ENCODE data around the gene BTBD9.

Gene BTBD9

GRCh38 chr6:38518511-38519304, 121.0 kb downstream of the BTBD9 start:
- H3K9ac ChIP-seq (ENCODE audit: insufficient read length, low read depth): no peak overlapping the region

GRCh38 chr6:38517005-38517404, 122.7 kb downstream of the BTBD9 start:
- no peak for DNase-seq (ENCODE audit: low read depth, low spot score)
- Histone ChIP-seq H3K4me3 (ENCODE audit: insufficient read length, low read depth) (no peak overlapping the region), H3K27me3 (ENCODE audit: insufficient read depth, insufficient read length) (no peaks in the 10 kb centered on the region), H3K36me3 (ENCODE audit: insufficient read depth, insufficient read length, low read length) (no peaks in the 10 kb centered on the region), H3K9ac (ENCODE audit: insufficient read length, low read depth) (no peak overlapping the region), H3K9me3 (ENCODE audit: insufficient read depth, low read length) (no peaks in the 10 kb centered on the region), H3K4me1 (ENCODE audit: insufficient read depth, insufficient read length) (no peaks in the 10 kb centered on the region)
- no peak for TF ChIP-seq SUZ12 (IDR thresholded peaks at IDR 0.05; ENCODE audit: extremely low read depth, insufficient read depth, insufficient read length)
- no peak for TF ChIP-seq YY1 (IDR thresholded peaks at IDR 0.05; ENCODE audit: insufficient read depth, insufficient read length)
- TF ChIP-seq ZNF274 (IDR thresholded peaks at IDR 0.05; ENCODE audit: low read depth, low read length): no peak

More at GRCh38 chr6:38518511-38519304, 121.0 kb downstream of the BTBD9 start:
- DNase-seq (ENCODE audit: low read depth, low spot score): no peak
- no peaks in the 10 kb centered on the region for H3K36me3 ChIP-seq (ENCODE audit: insufficient read depth, insufficient read length, low read length)
- H3K9me3 ChIP-seq (ENCODE audit: insufficient read depth, low read length): no peaks in the 10 kb centered on the region
- H3K27me3 ChIP-seq (ENCODE audit: insufficient read depth, insufficient read length): no peaks in the 10 kb centered on the region
- no peak overlapping the region for H3K4me3 ChIP-seq (ENCODE audit: insufficient read length, low read depth)
- H3K4me1 ChIP-seq (ENCODE audit: insufficient read depth, insufficient read length): no peaks in the 10 kb centered on the region
- TF ChIP-seq YY1 (IDR thresholded peaks at IDR 0.05; ENCODE audit: insufficient read depth, insufficient read length) (no peak), SUZ12 (IDR thresholded peaks at IDR 0.05; ENCODE audit: extremely low read depth, insufficient read depth, insufficient read length) (no peak), ZNF274 (IDR thresholded peaks at IDR 0.05; ENCODE audit: low read depth, low read length) (no peak)

GRCh38 chr6:38514399-38514798, 125.3 kb downstream of the BTBD9 start:
- no peak for DNase-seq (ENCODE audit: low read depth, low spot score)
- Histone ChIP-seq H3K27me3 (ENCODE audit: insufficient read depth, insufficient read length) (no peaks in the 10 kb centered on the region), H3K4me1 (ENCODE audit: insufficient read depth, insufficient read length) (peaks cover 4% of the 10 kb centered on the region), H3K9ac (ENCODE audit: insufficient read length, low read depth) (no peak overlapping the region), H3K9me3 (ENCODE audit: insufficient read depth, low read length) (no peaks in the 10 kb centered on the region), H3K4me3 (ENCODE audit: insufficient read length, low read depth) (no peak overlapping the region), H3K36me3 (ENCODE audit: insufficient read depth, insufficient read length, low read length) (no peaks in the 10 kb centered on the region)
- TF ChIP-seq ZNF274 (IDR thresholded peaks at IDR 0.05; ENCODE audit: low read depth, low read length): no peak
- TF ChIP-seq SUZ12 (IDR thresholded peaks at IDR 0.05; ENCODE audit: extremely low read depth, insufficient read depth, insufficient read length): no peak
- TF ChIP-seq YY1 (IDR thresholded peaks at IDR 0.05; ENCODE audit: insufficient read depth, insufficient read length): no peak

DNA sequence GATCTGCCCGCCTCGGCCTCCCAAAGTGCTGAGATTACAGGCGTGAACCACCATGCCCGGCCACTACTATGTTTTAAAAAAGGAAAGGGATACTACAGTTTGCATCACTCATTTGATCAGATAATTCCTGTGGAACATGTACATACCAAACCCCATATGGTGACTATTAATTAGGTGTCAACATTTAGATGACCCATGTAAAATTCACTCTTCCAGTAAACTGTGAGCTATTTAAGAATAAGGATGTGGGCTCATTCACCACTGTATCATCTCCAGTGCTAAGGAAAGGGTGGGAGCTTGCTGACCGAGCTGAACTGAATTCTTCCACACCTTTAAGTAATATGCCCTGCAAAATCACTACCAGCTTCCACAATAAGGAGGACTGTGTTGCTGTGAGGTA, 127.5 kb downstream of the BTBD9 start:
- H3K9ac ChIP-seq (ENCODE audit: insufficient read length, low read depth): no peak overlapping the region

GRCh38 chr6:38510205-38510604, 129.5 kb downstream of the BTBD9 start:
- Histone ChIP-seq H3K36me3 (ENCODE audit: insufficient read depth, insufficient read length, low read length) (no peaks in the 10 kb centered on the region), H3K4me1 (ENCODE audit: insufficient read depth, insufficient read length) (peaks cover 4% of the 10 kb centered on the region), H3K9ac (ENCODE audit: insufficient read length, low read depth) (no peak overlapping the region), H3K4me3 (ENCODE audit: insufficient read length, low read depth) (no peak overlapping the region), H3K27me3 (ENCODE audit: insufficient read depth, insufficient read length) (no peaks in the 10 kb centered on the region), H3K9me3 (ENCODE audit: insufficient read depth, low read length) (no peaks in the 10 kb centered on the region)
- TF ChIP-seq YY1 (IDR thresholded peaks at IDR 0.05; ENCODE audit: insufficient read depth, insufficient read length) (no peak), SUZ12 (IDR thresholded peaks at IDR 0.05; ENCODE audit: extremely low read depth, insufficient read depth, insufficient read length) (no peak), ZNF274 (IDR thresholded peaks at IDR 0.05; ENCODE audit: low read depth, low read length) (no peak)
- no peak for DNase-seq (ENCODE audit: low read depth, low spot score)

More for the DNA sequence above, 127.5 kb downstream of the BTBD9 start:
- Histone ChIP-seq H3K4me1 (ENCODE audit: insufficient read depth, insufficient read length) (peaks cover 4% of the 10 kb centered on the region), H3K27me3 (ENCODE audit: insufficient read depth, insufficient read length) (no peaks in the 10 kb centered on the region), H3K4me3 (ENCODE audit: insufficient read length, low read depth) (no peak overlapping the region), H3K9me3 (ENCODE audit: insufficient read depth, low read length) (no peaks in the 10 kb centered on the region), H3K36me3 (ENCODE audit: insufficient read depth, insufficient read length, low read length) (no peaks in the 10 kb centered on the region)
- no peak for DNase-seq (ENCODE audit: low read depth, low spot score)
- TF ChIP-seq SUZ12 (IDR thresholded peaks at IDR 0.05; ENCODE audit: extremely low read depth, insufficient read depth, insufficient read length) (no peak), YY1 (IDR thresholded peaks at IDR 0.05; ENCODE audit: insufficient read depth, insufficient read length) (no peak), ZNF274 (IDR thresholded peaks at IDR 0.05; ENCODE audit: low read depth, low read length) (no peak)

- no peaks in the 10 kb centered on the region for H3K36me3 ChIP-seq (ENCODE audit: insufficient read depth, insufficient read length, low read length)
- no peak overlapping the region for H3K9ac ChIP-seq (ENCODE audit: insufficient read length, low read depth)
- TF ChIP-seq YY1 (IDR thresholded peaks at IDR 0.05; ENCODE audit: insufficient read depth, insufficient read length): no peak
- TF ChIP-seq SUZ12 (IDR thresholded peaks at IDR 0.05; ENCODE audit: extremely low read depth, insufficient read depth, insufficient read length): no peak
- no peak for TF ChIP-seq ZNF274 (IDR thresholded peaks at IDR 0.05; ENCODE audit: low read depth, low read length)
- H3K4me3 ChIP-seq (ENCODE audit: insufficient read length, low read depth): no peak overlapping the region
- H3K4me1 ChIP-seq (ENCODE audit: insufficient read depth, insufficient read length): peaks cover 4% of the 10 kb centered on the region
- no peaks in the 10 kb centered on the region for H3K9me3 ChIP-seq (ENCODE audit: insufficient read depth, low read length)
- H3K27me3 ChIP-seq (ENCODE audit: insufficient read depth, insufficient read length): no peaks in the 10 kb centered on the region
- no peak for DNase-seq (ENCODE audit: low read depth, low spot score)
Observed at GRCh38 chr6:38509713-38510112, 130.0 kb downstream of the BTBD9 start.

DNA sequence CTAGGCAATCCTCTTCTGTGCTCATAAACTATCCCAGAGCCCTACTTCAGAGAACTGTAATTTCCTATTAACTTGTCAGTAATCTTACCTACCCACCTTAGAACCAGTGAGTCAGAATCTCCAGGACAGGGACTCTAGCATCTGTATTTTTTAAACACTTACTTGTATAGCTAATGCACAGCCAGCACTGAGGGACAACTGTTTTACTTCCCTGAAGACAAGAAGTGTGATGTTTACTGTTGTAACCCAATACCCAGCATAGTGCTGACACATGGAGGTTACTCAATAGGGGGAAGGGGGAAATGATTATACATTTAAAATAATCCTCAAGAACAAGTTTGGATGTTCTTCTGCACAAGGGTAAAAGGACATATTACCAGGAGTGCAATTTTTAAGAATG, 130.8 kb downstream of the BTBD9 start:
- TF ChIP-seq SUZ12 (IDR thresholded peaks at IDR 0.05; ENCODE audit: extremely low read depth, insufficient read depth, insufficient read length): no peak
- no peak for TF ChIP-seq YY1 (IDR thresholded peaks at IDR 0.05; ENCODE audit: insufficient read depth, insufficient read length)
- TF ChIP-seq ZNF274 (IDR thresholded peaks at IDR 0.05; ENCODE audit: low read depth, low read length): no peak
- Histone ChIP-seq H3K9ac (ENCODE audit: insufficient read length, low read depth) (no peak overlapping the region), H3K36me3 (ENCODE audit: insufficient read depth, insufficient read length, low read length) (no peaks in the 10 kb centered on the region), H3K4me1 (ENCODE audit: insufficient read depth, insufficient read length) (peaks cover 4% of the 10 kb centered on the region), H3K4me3 (ENCODE audit: insufficient read length, low read depth) (no peak overlapping the region), H3K9me3 (ENCODE audit: insufficient read depth, low read length) (no peaks in the 10 kb centered on the region), H3K27me3 (ENCODE audit: insufficient read depth, insufficient read length) (no peaks in the 10 kb centered on the region)
- no peak for DNase-seq (ENCODE audit: low read depth, low spot score)

All from NT2/D1 (cell line).